K562 (cell line): ENCODE data around the gene DCXR. TPM values are rescaled to one million over a fixed set of nuclear protein-coding genes. Genes with fewer than 3 reads are reported as not detected.

ENCODE experiments used
- ADNP ChIP-seq: fragments of 200-800 bp; sonication (Bioruptor generic); IDR thresholded peaks from 2 replicates; pipeline ENCODE4 v1.6.1; 2016; ENCODE audit warnings: missing genetic modification characterization, missing compliant biosample characterization
- ARID3A ChIP-seq: IDR thresholded peaks from 2 replicates; pipeline ENCODE4 v1.6.1; 2012; ENCODE audit warnings: low read depth, low read length, improper control_type of control experiment, borderline replicate concordance
- BRD4 ChIP-seq: fragments of 200-600 bp; sonication (generic); IDR thresholded peaks from 2 replicates; pipeline ENCODE4 v1.6.1; 2017; ENCODE audit warnings: inconsistent platforms
- CREB1 ChIP-seq, 2 experiments: sonication (generic) in 1 of 2; formaldehyde crosslinking in 1 of 2; IDR thresholded peaks; 2 replicates each; pipeline versions ENCODE4 v1.6.1 to v1.8.0; 2012 to 2022; ENCODE audit warnings: inconsistent platforms in 1 of 2, mild to moderate bottlenecking in 1 of 2, missing genetic modification reagents in 1 of 2, moderate library complexity in 1 of 2
- DEAF1 ChIP-seq: fragments of 450-650 bp; formaldehyde crosslinking; IDR thresholded peaks from 2 replicates; pipeline ENCODE4 v1.4.0; 2020; ENCODE audit warnings: mild to moderate bottlenecking, moderate library complexity
- EZH2 ChIP-seq: IDR thresholded peaks from 2 replicates; pipeline ENCODE4 v1.6.1; 2012; ENCODE audit warnings: low read depth, mild to moderate bottlenecking, inconsistent platforms, low read length, borderline replicate concordance
- HMG20A ChIP-seq: fragments of 450-650 bp; formaldehyde crosslinking; conservative IDR thresholded peaks from 2 replicates; pipeline ENCODE4 v1.4.0; 2020; ENCODE audit warnings: mild to moderate bottlenecking, mixed read lengths
- NR1H2 ChIP-seq: sonication (generic); formaldehyde crosslinking; IDR thresholded peaks from 2 replicates; pipeline ENCODE4 v1.4.0; 2020; ENCODE audit warnings: mild to moderate bottlenecking, missing genetic modification reagents
- TCF3 ChIP-seq: sonication (generic); formaldehyde crosslinking; IDR thresholded peaks from 2 replicates; pipeline ENCODE4 v1.4.0; 2020; ENCODE audit warnings: mild to moderate bottlenecking, missing genetic modification reagents
- U2AF1 ChIP-seq: fragments of 200-400 bp; formaldehyde crosslinking; optimal IDR thresholded peaks from 2 replicates; pipeline ENCODE3; 2017; ENCODE audit warnings: mild to moderate bottlenecking, low read depth, low read length, moderate library complexity
- ZBTB2 ChIP-seq: fragments of 450-650 bp; IDR thresholded peaks from 2 replicates; pipeline ENCODE4 v1.6.1; 2016; ENCODE audit warnings: antibody characterized with exemption
- ZFP91 ChIP-seq: sonication (generic); formaldehyde crosslinking; IDR thresholded peaks from 2 replicates; pipeline ENCODE4 v1.8.0; 2022; ENCODE audit warnings: mild to moderate bottlenecking, missing genetic modification reagents
- ZMIZ1 ChIP-seq, 2 experiments: fragments of 150-350 bp in 1 of 2; IDR thresholded peaks; 2 replicates each; pipeline ENCODE4 v1.6.1; 2012 to 2016; ENCODE audit warnings: low read depth in 2 of 2, low read length in 2 of 2, mild to moderate bottlenecking in 1 of 2, moderate library complexity in 1 of 2
- ZNF23 ChIP-seq: fragments of 250-450 bp; sonication (Bioruptor Pico); IDR thresholded peaks from 2 replicates; pipeline ENCODE4 v1.4.0; 2020; ENCODE audit warnings: mild to moderate bottlenecking
- polyA plus RNA-seq, 8 experiments: library from polyadenylated mRNA; depleted of rRNA in 4 of 8; stranded (reverse) in 5 of 8; unstranded in 3 of 8; fragments of >200 nt; fragmentation: Nextera tagmentation in 2 of 8; fragmentation: Illumina TruSeq in 1 of 8; extraction: Ambion mirVana in 2 of 8; extraction: Trizol in 1 of 8; gene quantifications; 2 replicates each; pipeline versions ENCODE4 v1.2.1 to v1.2.3, GENCODE V29; 2011 to 2014; ENCODE audit warnings: inconsistent platforms in 1 of 8, missing spikeins in 1 of 8
- total RNA-seq, 7 experiments: library from RNA; depleted of rRNA in 6 of 7; stranded (reverse); fragments of >200 nt in 6 of 7; fragmentation: Illumina TruSeq in 2 of 7; extraction: Trizol in 2 of 7; gene quantifications; 2 replicates each; pipeline versions ENCODE4 v1.2.1 to v1.2.3, GENCODE V29; 2011 to 2021; ENCODE audit warnings: low replicate concordance in 1 of 7

Gene DCXR
- total and polyA plus RNA-seq, 9 of the 15 experiments (the other 6 are each of a cell fraction or from before 2014, with no cell fraction given) = 21.3 to 274 (median 156) TPM

GRCh38 chr17:82051776-82052637 lies 14.5 kb upstream of the DCXR start, which contains the start of the genes GPS1 and RFNG (continued):
- no peak for TF ChIP-seq EZH2
- no peak for TF ChIP-seq NR1H2 (CRISPR knock-in tag)
- TF ChIP-seq DEAF1 (CRISPR knock-in tag) = no peak
- peak; percentile 40; the same call in 1 of the 2 replicates for TF ChIP-seq CREB1 (IDR thresholded peaks at IDR 0.05)
- TF ChIP-seq CREB1 (CRISPR knock-in tag; IDR thresholded peaks at IDR 0.05) = no peak
- TF ChIP-seq ARID3A = no peak
- no peak for TF ChIP-seq ZBTB2
- TF ChIP-seq HMG20A (CRISPR knock-in tag) = no peak
- peak; percentile 95 for TF ChIP-seq ZFP91
- no peak for TF ChIP-seq ADNP (tag)
- TF ChIP-seq ZMIZ1 (IDR thresholded peaks at IDR 0.05; ENCODE audit: low read depth in 2 of 2, low read length in 2 of 2) = no peak
- TF ChIP-seq TCF3 = no peak
- TF ChIP-seq BRD4 = no peak
- no peak for TF ChIP-seq ZNF23
- TF ChIP-seq U2AF1 = no peak
